ENCODE measurements around the gene PXYLP1.

The PXYLP1 gene

DNA sequence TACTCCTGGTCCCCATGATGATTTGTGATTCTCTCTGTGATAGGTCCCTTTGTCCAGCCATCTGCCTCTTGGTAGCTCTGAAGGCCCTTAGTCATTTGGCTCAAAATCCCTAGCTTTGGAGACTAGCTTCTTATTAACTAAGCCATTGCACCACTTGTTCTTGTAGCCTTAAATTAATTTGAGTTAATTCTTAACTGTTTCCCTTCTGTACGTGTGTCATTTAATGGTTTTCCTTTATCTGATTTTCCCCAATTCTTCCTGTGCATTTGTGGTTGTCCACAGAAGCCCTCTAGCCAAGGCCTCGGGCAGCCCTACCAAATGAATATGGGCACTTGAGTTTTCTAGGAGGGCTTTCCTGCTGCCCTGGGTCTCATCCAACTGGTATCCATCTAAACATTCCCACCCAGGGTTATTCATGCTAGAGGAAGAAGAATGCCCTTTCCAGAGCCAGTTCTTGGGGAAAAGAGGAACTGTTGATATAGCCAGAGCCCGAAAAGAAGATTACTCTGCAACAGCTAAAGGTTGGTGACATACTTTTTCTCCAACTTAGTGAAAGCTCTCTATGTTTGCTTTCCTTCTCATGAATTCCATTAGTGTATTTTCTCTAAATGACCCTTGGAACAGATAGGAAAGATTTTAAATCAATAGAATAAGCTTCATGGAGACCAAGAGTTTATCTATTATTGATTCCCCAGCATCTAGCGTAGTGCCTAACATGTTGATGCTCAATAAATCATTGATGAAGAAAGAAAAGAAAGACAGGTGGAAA is 92.5 kb downstream of the PXYLP1 start:
- TF ChIP-seq, protein P1, sequence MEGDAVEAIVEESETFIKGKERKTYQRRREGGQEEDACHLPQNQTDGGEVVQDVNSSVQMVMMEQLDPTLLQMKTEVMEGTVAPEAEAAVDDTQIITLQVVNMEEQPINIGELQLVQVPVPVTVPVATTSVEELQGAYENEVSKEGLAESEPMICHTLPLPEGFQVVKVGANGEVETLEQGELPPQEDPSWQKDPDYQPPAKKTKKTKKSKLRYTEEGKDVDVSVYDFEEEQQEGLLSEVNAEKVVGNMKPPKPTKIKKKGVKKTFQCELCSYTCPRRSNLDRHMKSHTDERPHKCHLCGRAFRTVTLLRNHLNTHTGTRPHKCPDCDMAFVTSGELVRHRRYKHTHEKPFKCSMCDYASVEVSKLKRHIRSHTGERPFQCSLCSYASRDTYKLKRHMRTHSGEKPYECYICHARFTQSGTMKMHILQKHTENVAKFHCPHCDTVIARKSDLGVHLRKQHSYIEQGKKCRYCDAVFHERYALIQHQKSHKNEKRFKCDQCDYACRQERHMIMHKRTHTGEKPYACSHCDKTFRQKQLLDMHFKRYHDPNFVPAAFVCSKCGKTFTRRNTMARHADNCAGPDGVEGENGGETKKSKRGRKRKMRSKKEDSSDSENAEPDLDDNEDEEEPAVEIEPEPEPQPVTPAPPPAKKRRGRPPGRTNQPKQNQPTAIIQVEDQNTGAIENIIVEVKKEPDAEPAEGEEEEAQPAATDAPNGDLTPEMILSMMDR (IDR thresholded peaks at IDR 0.05) = no peak
- H3K9me3 Mint-ChIP-seq = peaks cover 11% of the 10 kb centered on the region
- no peak for DNase-seq
- H3K4me1 Mint-ChIP-seq = peaks cover 10% of the 10 kb centered on the region
- no peak overlapping the region for H3K27ac Mint-ChIP-seq
- no peak overlapping the region for H3K4me3 Mint-ChIP-seq
- peaks cover 7% of the 10 kb centered on the region for H3K36me3 Mint-ChIP-seq (ENCODE audit: low read depth)
- peaks cover 20% of the 10 kb centered on the region for H3K27me3 Mint-ChIP-seq (ENCODE audit: low read depth, poor library complexity)

- no peak for DNase-seq
- peaks cover 20% of the 10 kb centered on the region for H3K27me3 Mint-ChIP-seq (ENCODE audit: low read depth, poor library complexity)
- no peaks in the 10 kb centered on the region for H3K36me3 Mint-ChIP-seq (ENCODE audit: low read depth)
- TF ChIP-seq, protein P1 (IDR thresholded peaks at IDR 0.05) = no peak
- H3K9me3 Mint-ChIP-seq = no peaks in the 10 kb centered on the region
- H3K4me3 Mint-ChIP-seq = no peak overlapping the region
- H3K27ac Mint-ChIP-seq = no peak overlapping the region
- peaks cover 17% of the 10 kb centered on the region for H3K4me1 Mint-ChIP-seq
Observed at GRCh38 chr3:141326123-141326522, 94.5 kb downstream of the PXYLP1 start.

- no peak overlapping the region for H3K27ac Mint-ChIP-seq
Observed at GRCh38 chr3:141326626-141327025, 95.0 kb downstream of the PXYLP1 start.

GRCh38 chr3:141328286-141329166 is 96.9 kb downstream of the PXYLP1 start:
- Mint-ChIP-seq H3K4me1 (peaks cover 36% of the 10 kb centered on the region), H3K36me3 (ENCODE audit: low read depth) (no peaks in the 10 kb centered on the region), H3K9me3 (no peaks in the 10 kb centered on the region), H3K27ac (no peak overlapping the region), H3K27me3 (ENCODE audit: low read depth, poor library complexity) (peaks cover 15% of the 10 kb centered on the region), H3K4me3 (no peak overlapping the region)
- TF ChIP-seq, protein P1 (IDR thresholded peaks at IDR 0.05) = no peak
- no peak for DNase-seq

More at GRCh38 chr3:141326626-141327025, 95.0 kb downstream of the PXYLP1 start:
- H3K4me3 Mint-ChIP-seq = no peak overlapping the region
- H3K4me1 Mint-ChIP-seq = peaks cover 22% of the 10 kb centered on the region
- no peak for DNase-seq
- H3K27me3 Mint-ChIP-seq (ENCODE audit: low read depth, poor library complexity) = peaks cover 20% of the 10 kb centered on the region
- no peaks in the 10 kb centered on the region for H3K9me3 Mint-ChIP-seq
- H3K36me3 Mint-ChIP-seq (ENCODE audit: low read depth) = no peaks in the 10 kb centered on the region
- TF ChIP-seq, protein P1 (IDR thresholded peaks at IDR 0.05) = no peak

DNA sequence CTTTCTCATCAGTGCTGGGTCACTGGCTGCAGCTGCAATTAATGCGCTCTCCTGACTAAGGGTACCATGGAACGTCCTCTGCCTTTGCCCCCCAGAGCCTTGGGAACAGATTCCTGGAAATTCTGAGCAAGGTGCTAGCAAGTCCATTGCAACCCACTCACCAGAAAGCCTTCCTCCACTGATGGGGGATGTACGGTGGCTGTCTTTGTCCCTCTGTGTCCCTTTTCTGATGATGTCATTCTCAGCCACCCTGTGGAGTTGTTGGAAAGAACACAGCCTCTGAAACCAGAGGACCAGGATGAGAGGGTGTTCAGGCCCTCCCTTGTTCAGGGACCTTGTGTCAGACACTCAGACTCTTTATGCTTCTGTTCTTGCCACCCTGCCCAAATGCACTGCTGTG is 98.6 kb downstream of the PXYLP1 start:
- Mint-ChIP-seq H3K36me3 (ENCODE audit: low read depth) (no peaks in the 10 kb centered on the region), H3K27ac (no peak overlapping the region), H3K4me3 (no peak overlapping the region), H3K4me1 (peaks cover 45% of the 10 kb centered on the region), H3K9me3 (no peaks in the 10 kb centered on the region), H3K27me3 (ENCODE audit: low read depth, poor library complexity) (peaks cover 14% of the 10 kb centered on the region)
- DNase-seq = no peak
- TF ChIP-seq, protein P1 (IDR thresholded peaks at IDR 0.05) = no peak
